BE2C (cell line): ENCODE results near the gene TMC7.

ENCODE experiments used
- DNase-seq: peaks from one replicate; pipeline ENCODE4 v3.0.0-alpha.2; 2020
- H3K27me3 ChIP-seq: fragments of 250-450 bp; sonication (Bioruptor Pico); 2 replicates; pipeline ENCODE4 v1.5.1; 2020; ENCODE audit warnings: mild to moderate bottlenecking
- H3K36me3 ChIP-seq: fragments of 250-450 bp; sonication (Bioruptor Pico); 2 replicates; pipeline ENCODE4 v1.5.1; 2020; ENCODE audit warnings: mild to moderate bottlenecking
- H3K4me1 ChIP-seq: fragments of 250-450 bp; sonication (Bioruptor Pico); 2 replicates; pipeline ENCODE4 v1.5.1; 2020
- H3K4me3 ChIP-seq: 2 replicates; pipeline ENCODE4 v1.5.1; 2011; ENCODE audit warnings: low read depth, low read length
- H3K9me3 ChIP-seq: fragments of 250-450 bp; sonication (Bioruptor Pico); 2 replicates; pipeline ENCODE4 v1.5.1; 2020
- TF ChIP-seq, protein P1 (sequence below): IDR thresholded peaks from 2 replicates; pipeline ENCODE4 v1.5.1; 2012; ENCODE audit warnings: mild to moderate bottlenecking, low read depth, low read length

TMC7 gene

DNA sequence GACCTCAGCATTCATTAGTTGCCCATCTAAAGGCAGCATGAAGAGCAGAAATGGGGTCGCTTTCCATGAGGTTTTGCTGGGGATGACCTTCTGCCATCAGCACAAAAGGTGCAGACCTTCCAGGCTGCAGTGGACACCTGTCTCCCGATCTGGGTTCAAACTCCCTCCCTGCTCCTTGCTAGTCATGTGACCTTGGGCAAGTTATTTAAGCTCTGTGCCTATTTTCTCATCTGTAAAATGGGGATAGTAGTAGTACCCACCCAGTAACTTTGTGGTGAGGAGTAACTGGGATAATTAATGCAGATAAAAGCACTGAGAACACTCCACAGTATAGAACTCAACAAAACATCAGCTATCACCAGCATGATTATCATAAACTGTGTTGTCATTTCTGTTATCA lies 62.3 kb downstream of the TMC7 start:
- Histone ChIP-seq H3K4me3 (no peak overlapping the region), H3K27me3 (no peaks in the 10 kb centered on the region), H3K4me1 (no peaks in the 10 kb centered on the region), H3K36me3 (no peaks in the 10 kb centered on the region), H3K9me3 (no peaks in the 10 kb centered on the region)
- TF ChIP-seq, protein P1, sequence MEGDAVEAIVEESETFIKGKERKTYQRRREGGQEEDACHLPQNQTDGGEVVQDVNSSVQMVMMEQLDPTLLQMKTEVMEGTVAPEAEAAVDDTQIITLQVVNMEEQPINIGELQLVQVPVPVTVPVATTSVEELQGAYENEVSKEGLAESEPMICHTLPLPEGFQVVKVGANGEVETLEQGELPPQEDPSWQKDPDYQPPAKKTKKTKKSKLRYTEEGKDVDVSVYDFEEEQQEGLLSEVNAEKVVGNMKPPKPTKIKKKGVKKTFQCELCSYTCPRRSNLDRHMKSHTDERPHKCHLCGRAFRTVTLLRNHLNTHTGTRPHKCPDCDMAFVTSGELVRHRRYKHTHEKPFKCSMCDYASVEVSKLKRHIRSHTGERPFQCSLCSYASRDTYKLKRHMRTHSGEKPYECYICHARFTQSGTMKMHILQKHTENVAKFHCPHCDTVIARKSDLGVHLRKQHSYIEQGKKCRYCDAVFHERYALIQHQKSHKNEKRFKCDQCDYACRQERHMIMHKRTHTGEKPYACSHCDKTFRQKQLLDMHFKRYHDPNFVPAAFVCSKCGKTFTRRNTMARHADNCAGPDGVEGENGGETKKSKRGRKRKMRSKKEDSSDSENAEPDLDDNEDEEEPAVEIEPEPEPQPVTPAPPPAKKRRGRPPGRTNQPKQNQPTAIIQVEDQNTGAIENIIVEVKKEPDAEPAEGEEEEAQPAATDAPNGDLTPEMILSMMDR, result no peak
- no peak for DNase-seq

DNA sequence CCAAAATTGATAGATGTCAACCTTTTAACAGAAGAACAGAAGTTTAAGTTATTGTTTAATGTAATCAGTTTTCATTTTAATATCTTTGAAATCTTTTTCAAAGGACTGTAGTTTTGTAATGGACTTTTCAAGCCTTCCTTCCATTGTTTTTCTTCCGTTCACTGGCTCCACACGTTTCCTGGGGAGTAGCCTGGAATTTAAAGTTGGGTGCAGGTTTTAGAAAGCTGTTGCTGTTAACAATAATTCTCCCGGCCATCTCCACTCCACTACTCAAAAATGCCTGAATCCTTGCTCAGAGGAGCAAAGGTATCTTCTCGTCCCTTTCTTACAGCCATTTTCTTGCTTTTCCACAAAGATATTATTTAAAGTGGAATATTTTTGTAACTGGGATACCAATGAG lies 79.0 kb downstream of the TMC7 start:
- no peak overlapping the region for H3K4me3 ChIP-seq
- H3K4me1 ChIP-seq, result no peaks in the 10 kb centered on the region; the same call in 1 of the 2 replicates
- no peaks in the 10 kb centered on the region for H3K9me3 ChIP-seq
- H3K27me3 ChIP-seq, result no peaks in the 10 kb centered on the region
- DNase-seq, result no peak
- TF ChIP-seq, protein P1, result no peak
- no peaks in the 10 kb centered on the region for H3K36me3 ChIP-seq

DNA sequence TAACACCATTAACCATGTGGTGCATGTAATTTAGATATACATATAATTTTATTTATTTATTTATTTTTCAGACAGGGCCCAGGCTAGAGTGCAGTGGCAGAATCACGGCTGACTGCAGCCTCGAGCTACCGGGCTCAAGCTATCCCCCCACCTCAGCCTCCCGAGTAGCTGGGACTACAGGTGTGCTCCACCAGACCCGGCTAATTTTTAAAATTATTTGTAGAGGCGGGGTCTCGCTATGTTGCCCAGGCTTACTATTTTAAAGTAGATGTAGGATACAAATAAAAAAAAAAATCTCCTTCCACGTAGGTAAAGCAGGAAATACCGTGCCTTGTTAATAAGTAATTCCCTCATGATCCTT lies 83.2 kb downstream of the TMC7 start:
- no peaks in the 10 kb centered on the region; the same call in 1 of the 2 replicates for H3K4me1 ChIP-seq
- peak overlapping the region; percentile 95 for H3K4me3 ChIP-seq
- H3K9me3 ChIP-seq, result no peaks in the 10 kb centered on the region
- no peak for DNase-seq
- TF ChIP-seq, protein P1, result no peak
- no peaks in the 10 kb centered on the region for H3K27me3 ChIP-seq
- no peaks in the 10 kb centered on the region for H3K36me3 ChIP-seq

DNA sequence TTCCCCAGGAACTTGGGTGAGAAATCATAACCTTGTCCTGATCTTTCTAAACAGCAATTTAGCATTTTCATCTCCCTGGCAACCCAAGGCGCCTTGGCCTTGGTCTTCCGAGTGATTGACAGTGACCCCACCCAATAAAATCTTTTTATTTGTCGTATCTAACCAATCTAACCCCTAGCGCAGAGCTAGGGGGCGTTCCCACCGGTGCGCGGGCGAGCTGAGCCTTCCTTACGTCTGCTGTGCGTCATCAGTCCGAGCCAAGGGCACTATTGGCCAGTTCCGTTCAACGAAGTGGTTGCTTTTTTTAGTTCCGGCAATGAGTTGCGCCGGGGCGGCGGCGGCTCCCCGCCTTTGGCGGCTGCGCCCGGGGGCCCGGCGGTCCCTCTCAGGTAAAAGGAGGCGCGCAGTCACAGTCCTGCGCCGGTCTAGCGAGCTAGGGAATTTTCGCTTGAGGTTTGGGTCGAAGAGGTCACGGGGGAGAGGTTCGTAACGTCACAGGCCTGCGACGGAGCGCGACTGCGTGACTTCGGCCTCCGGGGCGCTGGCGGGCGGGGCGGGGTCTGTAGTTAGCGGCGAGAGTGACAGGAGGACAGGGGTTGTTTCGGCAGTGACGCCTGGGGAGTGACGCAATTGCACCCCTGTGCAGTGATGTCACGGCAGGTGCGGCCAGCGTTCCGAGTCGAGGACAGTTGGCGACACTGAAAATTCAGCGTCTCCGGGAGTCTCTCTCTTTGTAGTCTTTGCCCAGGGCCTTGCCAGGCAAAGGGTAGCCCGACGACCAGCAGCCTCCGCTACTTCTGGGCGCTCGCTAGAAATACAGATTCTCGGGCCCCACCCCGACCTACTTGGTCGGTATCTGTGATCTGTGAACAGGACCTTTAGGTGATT lies 83.9 kb downstream of the TMC7 start, which contains the start of gene COQ7:
Gene COQ7, plus strand, starts transcription at position 266 of the 888 bp plus-strand sequence. Its CDS starts 51 bp downstream, at position 317.
- peak within 1 kb of the TSS; percentile 95 for H3K4me3 ChIP-seq
- peak; percentile 98 for DNase-seq
- peaks cover 4% of the 10 kb centered on the region; the same call in 1 of the 2 replicates for H3K36me3 ChIP-seq
- no peaks in the 10 kb centered on the region for H3K27me3 ChIP-seq
- TF ChIP-seq, protein P1, result no peak
- no peaks in the 10 kb centered on the region; the same call in 1 of the 2 replicates for H3K4me1 ChIP-seq
- H3K9me3 ChIP-seq, result no peaks in the 10 kb centered on the region

DNA sequence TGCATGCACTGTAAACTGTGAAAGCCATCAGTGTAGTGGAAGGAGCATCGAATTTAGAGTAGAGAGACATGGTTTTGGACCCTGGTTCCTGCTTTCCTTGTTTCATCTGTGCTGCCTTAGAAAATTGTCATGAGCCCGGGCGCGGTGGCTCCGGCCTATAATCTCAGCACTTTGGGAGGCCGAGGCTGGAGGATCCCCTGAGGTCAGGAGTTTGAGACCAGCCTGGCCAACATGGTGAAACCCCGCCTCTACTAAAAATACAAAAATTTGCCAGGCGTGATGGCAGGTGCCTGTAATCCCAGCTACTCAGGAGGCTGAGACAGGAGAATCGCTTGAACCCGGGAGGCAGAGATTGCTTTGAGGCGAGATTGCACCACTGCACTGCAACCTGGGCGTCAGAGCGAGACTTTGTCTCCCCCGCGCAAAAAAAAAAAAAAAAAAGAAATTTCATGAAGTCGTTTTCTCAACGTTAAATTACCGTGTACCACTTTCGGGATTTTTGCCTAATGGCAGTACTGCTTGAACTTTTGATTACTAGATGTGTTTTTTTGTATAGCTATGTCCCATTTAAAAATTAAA lies 84.6 kb downstream of the TMC7 start:
- Histone ChIP-seq H3K27me3 (no peaks in the 10 kb centered on the region), H3K36me3 (peaks cover 8% of the 10 kb centered on the region; the same call in 1 of the 2 replicates), H3K4me3 (peak overlapping the region; percentile 95), H3K4me1 (no peaks in the 10 kb centered on the region; the same call in 1 of the 2 replicates), H3K9me3 (no peaks in the 10 kb centered on the region)
- DNase-seq, result no peak
- TF ChIP-seq, protein P1, result no peak
